Loucy (cell line): ENCODE results near the gene PCDHGA1.

ENCODE experiments used
- H2AFZ ChIP-seq: fragments of 200-600 bp; sonication (generic); 2 replicates; pipeline ENCODE4 v1.6.0; 2016; ENCODE audit warnings: antibody characterized with exemption, mild to moderate bottlenecking, low read length, moderate library complexity
- H3F3A ChIP-seq: fragments of 200-600 bp; 2 replicates; pipeline ENCODE4 v1.6.0; 2016; ENCODE audit warnings: antibody characterized with exemption, low read depth, mild to moderate bottlenecking
- H3K27me3 ChIP-seq: fragments of 200-600 bp; sonication (generic); 2 replicates; pipeline ENCODE4 v1.6.1; 2014; ENCODE audit warnings: low read length, mild to moderate bottlenecking; ENCODE audit not compliant: insufficient read depth, poor library complexity, severe bottlenecking
- H3K36me3 ChIP-seq: fragments of 200-600 bp; sonication (generic); 2 replicates; pipeline ENCODE4 v1.6.1; 2016; ENCODE audit warnings: low read length; ENCODE audit not compliant: insufficient read depth
- H3K4me1 ChIP-seq: fragments of 200-600 bp; sonication (generic); 2 replicates; pipeline ENCODE4 v1.5.1; 2014; ENCODE audit warnings: low read length, mild to moderate bottlenecking; ENCODE audit not compliant: insufficient read depth, poor library complexity, severe bottlenecking
- H3K4me2 ChIP-seq: fragments of 200-600 bp; sonication (generic); 2 replicates; pipeline ENCODE4 v1.6.0; 2014; ENCODE audit warnings: antibody characterized with exemption, low read length, low read depth, mild to moderate bottlenecking; ENCODE audit not compliant: poor library complexity, severe bottlenecking
- H3K4me3 ChIP-seq: fragments of 200-600 bp; sonication (generic); 2 replicates; pipeline ENCODE4 v1.5.1; 2014; ENCODE audit warnings: low read length, mild to moderate bottlenecking, mixed read lengths; ENCODE audit not compliant: poor library complexity, severe bottlenecking
- H3K79me2 ChIP-seq: fragments of 200-600 bp; sonication (generic); 2 replicates; pipeline ENCODE4 v1.6.1; 2014; ENCODE audit warnings: low read length; ENCODE audit not compliant: insufficient read depth
- H3K9ac ChIP-seq: fragments of 200-600 bp; sonication (generic); 2 replicates; pipeline ENCODE4 v1.6.0; 2014; ENCODE audit warnings: mild to moderate bottlenecking, low read depth, low read length, moderate library complexity; ENCODE audit not compliant: poor library complexity, severe bottlenecking
- H3K9me2 ChIP-seq: fragments of 200-600 bp; sonication (generic); replicated peaks from 2 replicates; pipeline ENCODE4 v1.6.1; 2016; ENCODE audit warnings: low read depth, low read length, mixed read lengths
- H3K9me3 ChIP-seq: fragments of 200-600 bp; sonication (generic); 2 replicates; pipeline ENCODE4 v1.6.1; 2014; ENCODE audit warnings: mild to moderate bottlenecking, antibody characterized with exemption, low read length, low read depth; ENCODE audit not compliant: insufficient read depth
- H4K20me1 ChIP-seq: fragments of 200-600 bp; sonication (generic); 2 replicates; pipeline ENCODE4 v1.6.0; 2014; ENCODE audit warnings: antibody characterized with exemption, low read length, mild to moderate bottlenecking; ENCODE audit not compliant: insufficient read depth, poor library complexity, severe bottlenecking
- CTCF ChIP-seq: fragments of 200-600 bp; sonication (generic); conservative IDR thresholded peaks from 2 replicates; pipeline ENCODE4 v1.5.1; 2014; ENCODE audit warnings: mild to moderate bottlenecking, antibody characterized with exemption, low read length
- EZH2phosphoT487 ChIP-seq: fragments of 200-600 bp; IDR thresholded peaks from 2 replicates; pipeline ENCODE4 v1.6.1; 2018; ENCODE audit warnings: antibody characterized with exemption, mild to moderate bottlenecking, moderate library complexity, borderline replicate concordance

The PCDHGA1 gene

GRCh38 chr5:141356950-141357349, 26.6 kb downstream of the PCDHGA1 start:
- H3K79me2 ChIP-seq, result no peaks in the 10 kb centered on the region

DNA sequence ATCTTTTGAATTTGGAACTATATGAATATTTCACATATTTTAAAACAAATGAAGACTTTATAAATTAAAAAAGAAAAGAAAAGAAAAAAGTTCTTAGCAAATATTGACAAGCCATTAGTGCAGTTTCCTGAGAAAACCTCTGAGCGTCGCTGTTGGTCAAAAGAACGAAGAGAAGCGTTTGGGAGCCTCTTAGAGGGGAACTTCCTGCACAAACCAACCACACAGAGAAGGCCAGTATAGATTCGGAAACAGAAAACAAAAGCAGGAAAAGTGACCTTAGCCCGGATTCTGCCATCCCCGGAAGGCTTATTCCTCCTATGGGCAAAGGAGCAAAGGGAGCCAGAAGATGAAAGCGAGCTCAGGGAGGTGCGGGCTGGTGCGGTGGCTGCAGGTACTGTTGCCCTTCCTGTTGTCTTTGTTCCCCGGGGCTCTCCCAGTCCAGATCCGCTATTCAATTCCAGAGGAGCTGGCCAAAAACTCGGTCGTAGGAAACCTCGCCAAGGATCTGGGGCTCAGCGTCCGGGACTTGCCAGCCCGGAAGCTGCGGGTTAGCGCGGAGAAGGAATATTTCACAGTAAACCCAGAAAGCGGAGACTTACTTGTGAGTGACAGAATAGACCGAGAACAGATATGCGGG, 29.6 kb downstream of the PCDHGA1 start, which contains the start of gene PCDHGB2:
TSS of gene PCDHGB2 (plus strand) at position 205 of the 637 bp plus-strand sequence. CDS start at position 347, 142 bp downstream.
- Histone ChIP-seq H3K79me2 (no peaks in the 10 kb centered on the region), H2AFZ (peak within 1 kb of the TSS; percentile 98), H3K9me2 (no peaks in the 10 kb centered on the region), H4K20me1 (no peaks in the 10 kb centered on the region), H3K9ac (peak within 1 kb of the TSS; percentile 63), H3K9me3 (no peaks in the 10 kb centered on the region), H3F3A (no peaks in the 10 kb centered on the region), H3K4me3 (peak within 1 kb of the TSS; percentile 67), H3K4me1 (no peaks in the 10 kb centered on the region), H3K36me3 (no peaks in the 10 kb centered on the region), H3K27me3 (no peaks in the 10 kb centered on the region), H3K4me2 (peak within 1 kb of the TSS; percentile 70)
- TF ChIP-seq EZH2phosphoT487 (no peak), CTCF (peak; percentile 61)

More at GRCh38 chr5:141356950-141357349, 26.6 kb downstream of the PCDHGA1 start:
- H3K9ac ChIP-seq, result no peak overlapping the region
- no peaks in the 10 kb centered on the region for H3K36me3 ChIP-seq
- H4K20me1 ChIP-seq, result no peaks in the 10 kb centered on the region
- no peak overlapping the region for H2AFZ ChIP-seq
- H3F3A ChIP-seq, result no peaks in the 10 kb centered on the region
- no peaks in the 10 kb centered on the region for H3K9me2 ChIP-seq
- no peaks in the 10 kb centered on the region for H3K27me3 ChIP-seq
- no peaks in the 10 kb centered on the region for H3K9me3 ChIP-seq
- no peak for TF ChIP-seq CTCF
- no peak for TF ChIP-seq EZH2phosphoT487
- H3K4me2 ChIP-seq, result no peak overlapping the region
- no peaks in the 10 kb centered on the region for H3K4me1 ChIP-seq
- H3K4me3 ChIP-seq, result no peak overlapping the region

DNA sequence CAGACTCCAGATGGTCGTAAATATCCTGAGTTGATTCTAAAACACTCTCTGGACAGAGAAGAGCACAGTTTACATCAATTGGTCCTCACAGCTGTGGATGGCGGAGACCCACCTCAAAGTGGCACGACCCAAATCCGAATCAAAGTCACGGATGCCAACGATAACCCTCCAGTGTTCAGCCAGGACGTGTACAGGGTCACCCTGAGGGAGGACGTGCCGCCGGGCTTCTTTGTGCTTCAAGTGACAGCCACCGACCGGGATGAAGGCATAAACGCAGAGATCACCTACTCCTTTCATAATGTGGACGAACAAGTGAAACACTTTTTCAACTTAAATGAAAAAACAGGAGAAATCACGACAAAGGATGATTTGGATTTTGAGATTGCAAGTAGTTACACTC, 30.4 kb downstream of the PCDHGA1 start:
- Histone ChIP-seq H3K4me2 (no peak overlapping the region), H3K4me3 (peak overlapping the region; percentile 67), H3K36me3 (no peaks in the 10 kb centered on the region), H4K20me1 (no peaks in the 10 kb centered on the region), H3K79me2 (no peaks in the 10 kb centered on the region), H3K4me1 (no peaks in the 10 kb centered on the region), H3F3A (no peaks in the 10 kb centered on the region), H3K9ac (no peak overlapping the region), H2AFZ (no peak overlapping the region), H3K9me3 (no peaks in the 10 kb centered on the region; the same call in 1 of the 2 replicates), H3K27me3 (no peaks in the 10 kb centered on the region), H3K9me2 (no peaks in the 10 kb centered on the region)
- no peak for TF ChIP-seq EZH2phosphoT487
- TF ChIP-seq CTCF, result no peak
